A673 (cell line): ENCODE results near the gene MGME1. TPM values are rescaled to one million over a fixed set of nuclear protein-coding genes. Genes with fewer than 3 reads are reported as not detected.

Experiments used
- Bru-seq: library from RNA; stranded (reverse); fragments of 400-500 nt; gene quantifications from one replicate; lab custom pipeline; 2021; lab: Mats Ljungman, UMichigan
- BruChase-seq, 2 experiments: library from RNA; stranded (reverse); fragments of 400-500 nt; gene quantifications; one replicate each; lab custom pipeline; 2021; lab: Mats Ljungman, UMichigan
- BruUV-seq: library from RNA; stranded (reverse); fragments of 400-500 nt; replicated peaks from 2 replicates; lab custom pipeline; 2021; lab: Mats Ljungman, UMichigan
- CTCF ChIA-PET: fragments of 300-600 bp; sonication (Branson Sonifier 250); formaldehyde crosslinking; loops from one replicate; lab custom pipeline; 2022; ENCODE audit warnings: antibody characterized with exemption; lab: Charles Lee
- POLR2A ChIA-PET: fragments of 300-600 bp; sonication (Branson Sonifier 250); formaldehyde crosslinking; loops from one replicate; lab custom pipeline; 2022; ENCODE audit warnings: antibody characterized with exemption; ENCODE audit not compliant: low non-redundant PET; lab: Charles Lee
- DNase-seq: peaks from one replicate; pipeline ENCODE4 v3.0.0-alpha.2; 2015; ENCODE audit warnings: low spot score
- H3K27ac ChIP-seq: fragments of 200-600 bp; sonication (generic); 2 replicates; pipeline ENCODE4 v1.5.1; 2016; ENCODE audit warnings: mixed run types, low read depth, mild to moderate bottlenecking, mixed read lengths, antibody characterized with exemption, low read length; ENCODE audit not compliant: poor library complexity, severe bottlenecking
- H3K27me3 ChIP-seq: fragments of 200-600 bp; sonication (generic); replicated peaks from 2 replicates; pipeline ENCODE4 v1.6.1; 2017; ENCODE audit warnings: mixed run types, low read depth, mild to moderate bottlenecking, mixed read lengths, antibody characterized with exemption, low read length; ENCODE audit not compliant: insufficient read depth, poor library complexity
- H3K36me3 ChIP-seq: fragments of 200-600 bp; sonication (generic); 2 replicates; pipeline ENCODE4 v1.6.1; 2016; ENCODE audit warnings: mixed run types, mild to moderate bottlenecking, mixed read lengths, antibody characterized with exemption, low read length; ENCODE audit not compliant: insufficient read depth, poor library complexity, severe bottlenecking
- H3K4me1 ChIP-seq: fragments of 200-600 bp; sonication (generic); 2 replicates; pipeline ENCODE4 v1.6.1; 2017; ENCODE audit warnings: mixed run types, mild to moderate bottlenecking, mixed read lengths, antibody characterized with exemption, low read length; ENCODE audit not compliant: insufficient read depth, poor library complexity, severe bottlenecking
- H3K4me3 ChIP-seq: fragments of 200-600 bp; sonication (generic); 2 replicates; pipeline ENCODE4 v1.5.1; 2016; ENCODE audit warnings: low read depth, mixed run types, mild to moderate bottlenecking, mixed read lengths, low read length; ENCODE audit not compliant: poor library complexity, severe bottlenecking
- H3K9me3 ChIP-seq: fragments of 200-600 bp; sonication (generic); 2 replicates; pipeline ENCODE4 v1.6.1; 2016; ENCODE audit warnings: mixed run types, low read depth, mild to moderate bottlenecking, mixed read lengths, antibody characterized with exemption, low read length; ENCODE audit not compliant: poor library complexity, severe bottlenecking
- EZH2 ChIP-seq: fragments of 200-600 bp; sonication (generic); IDR thresholded peaks from 2 replicates; pipeline ENCODE4 v1.6.1; 2017; ENCODE audit warnings: borderline replicate concordance, low read depth, mild to moderate bottlenecking, mixed read lengths, antibody characterized with exemption, low read length; ENCODE audit not compliant: poor library complexity, severe bottlenecking
- intact Hi-C: fragments of 100-400 bp; cut with micrococcal nuclease; formaldehyde crosslinking; loops from one replicate; pipeline ENCODE4 v1.10.0; 2022; ENCODE audit not compliant: unreplicated experiment
- long read RNA-seq: library from polyadenylated mRNA; stranded (forward); transcript quantifications from one replicate; pipeline ENCODE4 v2.0.0, GENCODE V29; 2022
- total RNA-seq: library from RNA; stranded (reverse); gene quantifications from 2 replicates; pipeline ENCODE4 v1.2.3, GENCODE V29; 2021
- TF ChIP-seq, protein P1 (sequence below): fragments of 300-800, 200-600 bp; sonication (generic); conservative IDR thresholded peaks from 2 replicates; pipeline ENCODE4 v1.5.1; 2017; ENCODE audit warnings: low read depth, mild to moderate bottlenecking, antibody characterized with exemption, low read length, moderate library complexity, mixed read lengths

MGME1 gene
- total RNA-seq (39.1 and 41.4 TPM in 2 replicates), Bru-seq, nascent RNA (percentile 92 among the genes with signal in this experiment), BruChase-seq, experiment 1, labeled RNA remaining after a 2-hour chase (percentile 92 among the genes with signal in this experiment), BruChase-seq, experiment 2, labeled RNA remaining after a 6-hour chase (percentile 88 among the genes with signal in this experiment)
- long read RNA-seq, transcript MGME1-203 (5 exons, 2,336 nt): major isoform, 42 of 80 reads
- long read RNA-seq, partial matches to known transcripts: 17 of 80 reads
- long read RNA-seq, other reads (novel, unspliced or antisense): 15 of 80 reads

GRCh38 chr20:17968366-17969277 is at the start of gene MGME1, which contains the start of gene SNX5:
MGME1 (plus strand) TSS chr20:17969018; CDS start chr20:17969860, 842 bp downstream.
SNX5 (minus strand) TSS chr20:17968794; CDS start chr20:17968425, 369 bp downstream.
- no TSS peak for BruUV-seq
- Histone ChIP-seq H3K4me1 (peaks cover 39% of the 10 kb centered on the region), H3K9me3 (no peaks in the 10 kb centered on the region), H3K36me3 (peaks cover 24% of the 10 kb centered on the region), H3K27ac (peak within 1 kb of the TSS; percentile 99), H3K27me3 (no peaks in the 10 kb centered on the region), H3K4me3 (peak within 1 kb of the TSS; percentile 75)
- peak; percentile 100 for DNase-seq
- TF ChIP-seq, protein P1, sequence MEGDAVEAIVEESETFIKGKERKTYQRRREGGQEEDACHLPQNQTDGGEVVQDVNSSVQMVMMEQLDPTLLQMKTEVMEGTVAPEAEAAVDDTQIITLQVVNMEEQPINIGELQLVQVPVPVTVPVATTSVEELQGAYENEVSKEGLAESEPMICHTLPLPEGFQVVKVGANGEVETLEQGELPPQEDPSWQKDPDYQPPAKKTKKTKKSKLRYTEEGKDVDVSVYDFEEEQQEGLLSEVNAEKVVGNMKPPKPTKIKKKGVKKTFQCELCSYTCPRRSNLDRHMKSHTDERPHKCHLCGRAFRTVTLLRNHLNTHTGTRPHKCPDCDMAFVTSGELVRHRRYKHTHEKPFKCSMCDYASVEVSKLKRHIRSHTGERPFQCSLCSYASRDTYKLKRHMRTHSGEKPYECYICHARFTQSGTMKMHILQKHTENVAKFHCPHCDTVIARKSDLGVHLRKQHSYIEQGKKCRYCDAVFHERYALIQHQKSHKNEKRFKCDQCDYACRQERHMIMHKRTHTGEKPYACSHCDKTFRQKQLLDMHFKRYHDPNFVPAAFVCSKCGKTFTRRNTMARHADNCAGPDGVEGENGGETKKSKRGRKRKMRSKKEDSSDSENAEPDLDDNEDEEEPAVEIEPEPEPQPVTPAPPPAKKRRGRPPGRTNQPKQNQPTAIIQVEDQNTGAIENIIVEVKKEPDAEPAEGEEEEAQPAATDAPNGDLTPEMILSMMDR: no peak
- no peak for TF ChIP-seq EZH2
- CTCF ChIA-PET: no interaction called here
- POLR2A ChIA-PET: interaction anchor here (0.6 to 0.7 kb wide), 2 partner anchors 123 to 288 kb away, joined by 3 to 5 read pairs; no protein-coding TSS in a partner anchor
- intact Hi-C loops: loop anchor here (10.0 kb wide), 1 partner anchor 434 kb away; the partner anchor contains the start of gene BFSP1

GRCh38 chr20:17919149-17919548 is 49.7 kb upstream of the MGME1 start:
- TF ChIP-seq, protein P1: no peak
- no peak for TF ChIP-seq EZH2
- Histone ChIP-seq H3K4me1 (no peaks in the 10 kb centered on the region), H3K36me3 (no peaks in the 10 kb centered on the region), H3K4me3 (no peak overlapping the region), H3K9me3 (no peaks in the 10 kb centered on the region), H3K27ac (no peak overlapping the region), H3K27me3 (no peaks in the 10 kb centered on the region)
- DNase-seq: no peak
- ChIA-PET CTCF (no interaction called here), POLR2A (no interaction called here)
- BruUV-seq: no TSS peak
- intact Hi-C loops: no loop called here

DNA sequence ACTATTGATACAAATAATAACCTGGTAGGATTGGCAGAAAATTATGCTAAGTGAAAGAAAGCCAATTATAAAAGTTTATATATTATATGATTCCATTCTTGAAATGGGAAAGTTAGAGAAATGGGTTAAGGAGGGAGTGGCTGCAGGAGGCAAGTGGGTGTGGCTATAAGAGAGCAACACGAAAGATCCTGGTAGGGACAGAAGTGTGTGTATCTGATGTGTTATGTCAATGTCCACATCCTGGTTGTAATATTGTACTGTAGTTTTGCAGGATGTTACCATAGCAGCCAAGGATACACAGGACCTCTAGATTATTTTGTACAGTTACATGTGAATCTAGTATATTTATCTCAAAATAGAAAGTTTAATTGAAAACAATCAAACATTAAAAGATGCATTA is 47.0 kb upstream of the MGME1 start:
- no TSS peak for BruUV-seq
- no peaks in the 10 kb centered on the region for H3K27me3 ChIP-seq
- no peaks in the 10 kb centered on the region for H3K9me3 ChIP-seq
- TF ChIP-seq EZH2: no peak
- TF ChIP-seq, protein P1: no peak
- ChIA-PET POLR2A (no interaction called here), CTCF (no interaction called here)
- no peak overlapping the region for H3K4me3 ChIP-seq
- H3K27ac ChIP-seq: no peak overlapping the region
- H3K36me3 ChIP-seq: no peaks in the 10 kb centered on the region
- no peaks in the 10 kb centered on the region for H3K4me1 ChIP-seq
- intact Hi-C loops: no loop called here
- DNase-seq: no peak
